HuH-7.5 (cell line): ENCODE data around the gene TOR1B.
"Not testable (repeated sequence)": the region's sequence is repeated elsewhere in the genome, so short reads cannot be mapped to it uniquely, and the experiment has no call there.

ENCODE experiments used
- DNase-seq: peaks from one replicate; pipeline ENCODE4 v3.0.0; 2011; ENCODE audit warnings: low spot score

TOR1B gene

GRCh38 chr9:129802833-129803675 is at the start of gene TOR1B:
Gene TOR1B, plus strand, starts transcription at chr9:129803184. Its CDS starts 29 bp downstream, at chr9:129803213.
- DNase-seq: peak; percentile 71

GRCh38 chr9:129755151-129755550 is 47.8 kb upstream of the TOR1B start:
- DNase-seq: no peak

DNA sequence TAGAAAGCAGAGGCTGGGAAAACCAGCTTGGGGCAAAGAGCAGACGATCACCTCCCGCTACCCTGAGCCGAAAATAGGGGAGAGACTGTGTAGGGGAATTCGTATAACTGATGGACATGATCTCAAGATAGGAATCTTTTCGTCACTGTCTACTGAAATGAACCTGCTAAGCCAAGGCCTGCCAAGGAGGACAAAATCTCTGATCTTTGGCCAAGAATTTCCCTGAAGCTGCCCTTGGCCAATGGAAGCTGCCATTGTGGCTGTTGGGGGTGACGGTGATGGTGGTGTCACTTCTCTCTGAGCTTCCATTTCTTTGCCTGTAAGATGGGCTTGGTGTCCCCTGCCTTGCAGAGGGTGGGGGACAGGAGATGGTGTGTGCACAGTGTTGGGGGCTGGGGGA is 46.8 kb upstream of the TOR1B start:
- no peak for DNase-seq

DNA sequence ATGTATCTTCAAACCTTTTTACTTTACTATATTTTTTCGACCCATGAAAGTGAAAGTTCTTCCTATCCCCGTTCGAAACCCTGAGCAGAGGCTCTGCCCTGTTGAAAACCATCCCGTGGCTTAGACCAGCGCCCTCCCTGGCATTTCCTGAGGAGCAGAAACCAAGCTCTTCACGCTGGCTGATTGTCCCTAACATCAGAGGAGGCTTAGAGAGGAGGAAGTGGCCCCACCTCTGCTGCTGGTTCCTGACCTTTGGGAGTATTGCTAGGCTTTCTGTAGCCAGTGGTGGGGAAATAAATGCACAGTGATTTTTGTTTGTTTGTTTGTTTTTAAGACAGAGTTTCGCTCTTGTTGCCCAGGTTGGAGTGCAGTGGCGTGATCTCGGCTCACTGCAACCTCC is 45.9 kb upstream of the TOR1B start:
- no peak for DNase-seq

GRCh38 chr9:129759319-129759718 is 43.7 kb upstream of the TOR1B start:
- DNase-seq: no peak

- DNase-seq: no peak
Observed at GRCh38 chr9:129759804-129760502, 43.0 kb upstream of the TOR1B start.

DNA sequence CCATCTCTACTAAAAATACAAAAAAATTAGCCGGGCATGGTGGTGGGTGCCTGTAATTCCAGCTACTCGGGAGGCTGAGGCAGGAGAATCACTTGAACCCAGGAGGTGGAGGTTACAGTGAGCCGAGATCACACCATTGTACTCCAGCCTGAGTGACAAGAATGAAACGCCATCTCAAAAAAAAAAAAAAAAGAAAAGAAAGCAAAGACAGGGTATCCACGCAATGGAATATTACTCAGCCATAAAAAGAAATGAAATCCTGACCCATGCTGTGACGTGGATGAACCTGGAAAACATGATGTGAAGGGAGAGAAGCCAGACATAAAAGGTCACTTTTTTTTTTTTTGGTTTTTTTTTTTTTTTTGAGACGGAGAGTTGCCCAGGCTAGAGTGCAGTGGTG is 42.2 kb upstream of the TOR1B start:
- DNase-seq: not testable (repeated sequence)

- DNase-seq: no peak
Observed at GRCh38 chr9:129761293-129761900, 41.6 kb upstream of the TOR1B start.

DNA sequence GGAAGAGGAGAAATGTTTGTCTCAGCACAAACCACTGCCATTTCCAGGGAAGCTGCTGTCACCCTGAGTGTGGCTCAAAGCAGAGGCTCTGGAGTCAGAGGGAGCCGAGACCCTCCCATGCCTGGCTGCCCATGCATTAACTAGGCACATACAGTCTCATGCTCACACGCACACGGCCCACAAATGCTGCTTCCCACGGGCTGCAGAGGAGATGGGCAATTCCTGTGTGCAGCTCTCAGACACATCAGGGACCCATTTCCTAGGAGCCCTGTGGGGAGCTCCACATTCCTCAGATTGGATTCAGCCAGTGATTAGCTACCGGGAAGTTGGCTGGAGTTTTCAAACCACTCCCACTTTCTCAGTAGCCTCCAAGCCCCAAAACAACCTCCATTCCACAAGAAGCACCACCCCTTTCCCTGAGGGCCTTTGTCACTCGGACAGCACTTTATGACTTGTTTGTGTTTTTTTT is 41.0 kb upstream of the TOR1B start:
- no peak for DNase-seq

GRCh38 chr9:129762370-129762984 is 40.5 kb upstream of the TOR1B start:
- not testable (repeated sequence) for DNase-seq

GRCh38 chr9:129762985-129763926 is 39.7 kb upstream of the TOR1B start:
- DNase-seq: no peak

DNA sequence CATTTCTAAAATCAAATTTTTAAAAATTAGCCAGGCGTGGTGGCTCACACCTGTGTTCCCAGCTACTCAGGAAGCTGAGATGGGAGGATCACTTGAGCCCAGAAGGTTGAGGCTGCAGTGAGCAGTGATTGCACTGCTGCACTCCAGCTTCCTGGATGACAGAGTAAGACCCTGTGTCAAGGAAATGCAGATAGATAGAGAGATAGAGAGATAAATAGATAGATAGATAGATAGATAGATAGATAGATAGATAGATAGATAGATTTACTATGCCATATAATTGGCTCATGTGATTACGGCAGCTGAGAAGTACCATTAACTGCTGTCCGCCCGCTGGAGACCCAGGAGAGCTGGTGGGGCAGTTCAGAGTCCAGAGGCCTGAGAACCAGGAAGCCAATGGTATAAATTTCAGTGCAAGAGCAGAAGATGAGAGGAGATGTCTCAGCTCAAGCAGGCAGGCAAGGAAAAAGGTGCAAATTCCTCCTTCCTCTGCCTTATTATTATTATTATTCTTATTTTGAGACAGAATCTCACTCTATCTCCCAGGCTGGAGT is 37.1 kb upstream of the TOR1B start:
- no peak for DNase-seq

GRCh38 chr9:129768486-129768885 is 34.5 kb upstream of the TOR1B start:
- DNase-seq: no peak

DNA sequence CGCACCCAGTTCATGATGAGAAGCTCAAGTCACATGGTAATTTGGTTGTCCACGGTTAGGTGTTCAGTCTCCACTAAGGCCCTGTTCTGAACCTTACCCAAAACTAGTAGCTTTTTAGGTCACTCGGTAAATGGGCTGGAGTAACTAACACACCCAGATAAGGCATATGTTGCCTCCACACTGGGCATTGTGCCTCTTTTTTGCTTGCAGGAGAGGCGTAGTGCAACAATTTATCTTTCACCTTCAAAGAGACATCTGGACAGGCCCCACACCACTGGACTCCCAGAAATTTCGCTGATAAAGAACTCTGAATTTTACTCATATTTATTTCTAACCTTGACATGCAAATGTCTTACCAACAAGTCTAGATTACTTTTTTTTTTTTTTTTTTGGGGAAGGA is 33.3 kb upstream of the TOR1B start:
- DNase-seq: no peak

DNA sequence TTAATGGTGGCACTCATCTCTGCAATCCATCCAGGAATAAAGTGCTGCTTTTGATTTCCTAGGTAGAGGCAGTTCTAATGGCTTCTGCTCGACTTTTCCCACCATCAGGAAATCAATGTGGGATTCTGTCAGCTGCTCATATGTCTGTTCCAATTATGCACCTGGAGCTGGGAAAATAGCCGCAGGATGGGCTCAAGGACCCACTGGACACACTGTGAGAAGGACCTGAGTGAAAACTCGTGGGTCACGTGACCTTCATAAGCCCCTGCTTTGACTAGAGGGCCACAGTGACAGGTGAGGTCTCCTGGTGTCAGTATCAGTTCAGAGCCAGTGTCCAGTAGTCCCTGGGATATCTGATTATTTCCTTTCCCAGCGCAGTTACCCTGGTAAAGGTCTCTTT is 32.2 kb upstream of the TOR1B start:
- no peak for DNase-seq

DNA sequence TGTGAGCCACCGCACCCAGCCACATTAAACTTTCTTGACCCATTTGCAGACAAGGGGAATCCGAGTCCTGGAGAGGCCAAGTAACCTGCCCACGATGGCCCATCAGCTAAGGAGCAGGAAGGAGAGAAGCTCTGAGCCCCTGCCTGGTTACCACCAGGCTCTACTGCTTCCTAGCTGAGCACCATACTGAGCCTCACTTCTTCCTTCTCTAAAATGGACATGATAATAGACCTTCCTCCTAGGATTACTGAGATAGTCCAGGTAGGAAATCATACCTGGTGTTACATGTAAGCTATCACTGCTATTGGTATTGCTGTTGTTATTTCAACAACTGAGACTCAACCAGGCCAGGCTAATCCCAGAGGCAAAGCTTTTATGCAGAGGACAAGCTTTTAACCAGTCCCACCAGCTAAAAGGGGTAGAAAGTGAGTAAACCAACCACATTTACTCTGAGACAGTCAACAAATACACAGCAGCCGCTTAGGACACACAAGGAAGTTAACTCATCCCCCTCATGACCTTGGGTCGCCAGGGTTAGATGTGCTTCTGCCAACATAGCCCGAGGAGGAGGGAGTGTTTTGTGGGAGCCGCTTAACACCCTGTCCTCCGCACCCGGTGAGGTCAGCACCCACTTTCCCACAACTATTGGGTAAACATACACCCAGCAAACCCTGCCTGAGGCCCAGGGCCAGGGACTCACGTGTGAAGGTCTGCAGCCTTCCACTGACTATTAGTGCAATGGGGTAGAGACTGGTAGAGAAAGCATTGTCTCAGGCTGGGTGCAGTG is 29.5 kb upstream of the TOR1B start:
- no peak for DNase-seq

GRCh38 chr9:129774791-129775447 is 28.1 kb upstream of the TOR1B start:
- DNase-seq: no peak

GRCh38 chr9:129775448-129775798 is 27.6 kb upstream of the TOR1B start:
- no peak for DNase-seq

GRCh38 chr9:129776096-129776495 is 26.9 kb upstream of the TOR1B start:
- not testable (repeated sequence) for DNase-seq

GRCh38 chr9:129776566-129776937 is 26.4 kb upstream of the TOR1B start:
- no peak for DNase-seq
